Omental fat pad (tissue), 4 donors: Measurements from ENCODE around the gene AFDN. TPM values are rescaled to one million over a fixed set of nuclear protein-coding genes. Genes with fewer than 3 reads are reported as not detected.

Source experiments
- ATAC-seq: fragments of 150-250 bp; one replicate; pipeline ENCODE4 v1.9.1; 2016; ENCODE audit warnings: mild to moderate bottlenecking, moderate library complexity; ENCODE audit not compliant: low FRiP score
- DNase-seq: peaks from one replicate; pipeline ENCODE4 v3.0.0-alpha.2; 2019; ENCODE audit warnings: low spot score
- total RNA-seq, 4 donors: library from RNA; depleted of rRNA; stranded (reverse); fragments of >200 nt; gene quantifications; one replicate each; pipeline ENCODE4 v1.1.0, GENCODE V29; 2016
- TF ChIP-seq, protein P1 (sequence below), 3 donors: fragments of 450-650 bp; IDR thresholded peaks; one replicate each; pipeline ENCODE4 v1.5.1; 2016 to 2017; ENCODE audit warnings: antibody characterized with exemption in 3 of 3, mild to moderate bottlenecking in 3 of 3, moderate library complexity in 2 of 3

AFDN gene
- total RNA-seq, 4 donors from 2014 or later: 114 to 166 (median 125) TPM

DNA sequence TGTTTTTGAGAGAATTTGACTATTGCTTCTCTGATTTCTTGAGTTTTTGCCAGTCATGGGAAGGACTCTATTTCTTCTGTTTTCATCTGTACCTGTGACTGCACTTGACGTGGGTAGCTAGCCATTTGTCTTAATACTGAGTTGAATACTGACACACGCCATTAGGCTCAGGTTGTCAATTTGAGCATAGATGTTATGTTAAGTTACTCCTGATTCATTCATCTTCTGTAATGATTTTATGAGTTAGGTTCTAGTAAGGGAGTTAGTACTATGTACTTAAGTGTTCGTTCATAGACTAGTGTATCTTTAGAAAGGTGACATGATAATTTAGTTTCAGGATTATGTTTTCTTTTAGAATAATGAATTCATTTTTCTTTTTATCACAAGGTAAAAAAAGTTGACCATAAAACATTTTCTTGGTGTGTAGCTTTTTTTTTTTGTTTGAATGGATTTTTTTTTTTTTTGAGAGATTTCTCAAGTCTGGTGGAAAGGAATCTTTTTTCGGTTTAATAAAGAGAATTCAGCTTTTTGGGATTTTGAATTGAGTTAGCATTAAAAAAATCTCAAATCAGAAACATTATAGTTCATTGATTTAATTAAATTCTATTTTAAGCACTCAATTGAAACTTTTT, 1.7 kb downstream of the AFDN start:
- DNase-seq: no peak
- ATAC-seq: no peak
- TF ChIP-seq, protein P1, sequence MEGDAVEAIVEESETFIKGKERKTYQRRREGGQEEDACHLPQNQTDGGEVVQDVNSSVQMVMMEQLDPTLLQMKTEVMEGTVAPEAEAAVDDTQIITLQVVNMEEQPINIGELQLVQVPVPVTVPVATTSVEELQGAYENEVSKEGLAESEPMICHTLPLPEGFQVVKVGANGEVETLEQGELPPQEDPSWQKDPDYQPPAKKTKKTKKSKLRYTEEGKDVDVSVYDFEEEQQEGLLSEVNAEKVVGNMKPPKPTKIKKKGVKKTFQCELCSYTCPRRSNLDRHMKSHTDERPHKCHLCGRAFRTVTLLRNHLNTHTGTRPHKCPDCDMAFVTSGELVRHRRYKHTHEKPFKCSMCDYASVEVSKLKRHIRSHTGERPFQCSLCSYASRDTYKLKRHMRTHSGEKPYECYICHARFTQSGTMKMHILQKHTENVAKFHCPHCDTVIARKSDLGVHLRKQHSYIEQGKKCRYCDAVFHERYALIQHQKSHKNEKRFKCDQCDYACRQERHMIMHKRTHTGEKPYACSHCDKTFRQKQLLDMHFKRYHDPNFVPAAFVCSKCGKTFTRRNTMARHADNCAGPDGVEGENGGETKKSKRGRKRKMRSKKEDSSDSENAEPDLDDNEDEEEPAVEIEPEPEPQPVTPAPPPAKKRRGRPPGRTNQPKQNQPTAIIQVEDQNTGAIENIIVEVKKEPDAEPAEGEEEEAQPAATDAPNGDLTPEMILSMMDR (IDR thresholded peaks at IDR 0.05): no peak

- no peak for ATAC-seq
- no peak for DNase-seq
- TF ChIP-seq, protein P1 (IDR thresholded peaks at IDR 0.05): no peak
These were observed 2.8 kb downstream of the AFDN start for GRCh38 chr6:167829513-167829912.

DNA sequence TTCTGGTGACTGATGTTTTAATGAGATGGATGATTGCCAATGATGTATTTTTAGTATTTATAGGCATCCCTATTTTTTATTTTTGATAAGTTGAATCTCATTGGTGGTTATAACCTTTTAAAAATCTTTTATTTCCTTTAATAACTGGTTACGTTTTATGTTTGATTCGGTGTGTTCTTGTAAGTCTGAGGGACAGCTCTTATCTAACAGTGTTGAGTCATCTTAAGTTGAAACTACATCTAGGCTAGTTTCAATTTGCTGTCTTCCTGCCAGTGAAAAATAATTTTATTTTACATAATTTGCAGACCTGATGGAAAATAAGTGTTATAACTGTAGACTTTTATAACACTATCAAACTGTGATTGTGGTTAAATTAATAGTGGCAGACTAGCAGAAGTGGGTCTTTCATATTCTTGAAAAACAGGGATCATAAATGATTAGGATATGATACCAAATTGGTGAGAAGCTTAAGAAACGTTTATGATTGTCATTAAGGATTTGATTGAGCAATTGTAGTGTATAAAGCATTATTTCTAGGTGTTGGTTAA, 4.6 kb downstream of the AFDN start:
- ATAC-seq (no peak), DNase-seq (no peak)
- TF ChIP-seq, protein P1 (IDR thresholded peaks at IDR 0.05): no peak

- DNase-seq: no peak
- no peak for ATAC-seq
- TF ChIP-seq, protein P1 (IDR thresholded peaks at IDR 0.05): no peak
These were observed 6.0 kb downstream of the AFDN start for GRCh38 chr6:167832497-167833395.

DNA sequence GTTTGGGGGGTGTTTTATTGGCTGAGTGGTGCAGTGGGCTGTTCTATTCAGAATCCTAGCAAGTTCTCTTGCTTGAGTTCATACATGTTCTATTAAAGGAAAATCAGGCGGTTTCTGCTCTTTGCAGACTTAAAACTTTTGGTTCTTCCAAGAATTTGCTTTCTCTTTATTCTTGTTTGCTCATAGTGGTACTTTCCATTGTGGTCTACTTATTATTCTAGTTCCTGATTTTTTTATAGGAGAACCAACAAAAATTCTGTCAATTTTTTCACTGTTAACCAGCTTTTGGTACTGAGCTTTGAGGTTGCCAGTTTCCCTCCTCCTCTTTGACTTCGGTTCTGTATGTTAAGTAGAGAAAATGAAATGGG, 6.7 kb downstream of the AFDN start:
- TF ChIP-seq, protein P1 (IDR thresholded peaks at IDR 0.05): no peak
- no peak for ATAC-seq
- no peak for DNase-seq

DNA sequence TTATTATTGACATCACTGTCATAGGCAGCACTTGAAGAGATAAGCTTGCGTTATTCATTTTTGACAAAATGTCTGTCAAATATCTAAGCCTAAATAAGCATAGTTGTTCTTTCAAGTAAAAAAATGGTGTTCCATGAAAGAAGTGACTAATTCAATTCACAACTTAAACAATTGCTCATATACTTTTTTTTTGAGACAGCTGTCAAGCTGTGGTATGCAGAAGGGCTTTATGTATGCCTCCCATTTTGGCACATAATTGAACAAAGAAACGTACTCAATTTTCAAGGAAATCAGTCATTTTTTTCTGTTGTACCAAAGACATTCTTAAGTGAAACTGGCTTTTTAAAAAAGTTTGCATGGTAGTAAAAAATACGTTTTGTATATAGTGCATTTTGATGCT, 8.5 kb downstream of the AFDN start:
- no peak for ATAC-seq
- no peak for DNase-seq
- TF ChIP-seq, protein P1 (IDR thresholded peaks at IDR 0.05): no peak
